HL-60 (cell line): ENCODE results near the gene SLC37A3.
"Not testable (repeated sequence)": the region's sequence is repeated elsewhere in the genome, so short reads cannot be mapped to it uniquely, and the experiment has no call there.

Experiments used
- DNase-seq, 2 experiments: peaks; one replicate each; pipeline ENCODE4 v3.0.0-alpha.2; 2010 to 2020; ENCODE audit warnings: low read depth in 1 of 2, low spot score in 1 of 2
- H3K27ac ChIP-seq: fragments of 250-450 bp; sonication (Bioruptor Pico); replicated peaks from 2 replicates; pipeline ENCODE4 v1.5.1; 2020; ENCODE audit warnings: mild to moderate bottlenecking, moderate library complexity
- H3K27me3 ChIP-seq: fragments of 250-450 bp; sonication (Bioruptor Pico); 2 replicates; pipeline ENCODE4 v1.5.1; 2021; ENCODE audit warnings: mild to moderate bottlenecking, moderate library complexity; ENCODE audit not compliant: insufficient read depth, poor library complexity, severe bottlenecking
- H3K4me3 ChIP-seq: replicated peaks from 2 replicates; pipeline ENCODE4 v1.5.1; 2011; ENCODE audit warnings: mild to moderate bottlenecking, control low read depth, low read length; ENCODE audit not compliant: insufficient read depth
- GABPA ChIP-seq: IDR thresholded peaks from 2 replicates; pipeline ENCODE4 v1.6.1; 2012; ENCODE audit warnings: low read depth
- POLR2AphosphoS5 ChIP-seq: IDR thresholded peaks from 2 replicates; pipeline ENCODE4 v1.6.1; 2012; ENCODE audit warnings: low read depth
- SPI1 ChIP-seq: IDR thresholded peaks from 2 replicates; pipeline ENCODE4 v1.6.1; 2012; ENCODE audit warnings: low read depth, mild to moderate bottlenecking, borderline replicate concordance
- TF ChIP-seq, protein P1 (sequence below): IDR thresholded peaks from one replicate; pipeline ENCODE4 v1.5.1; 2011; ENCODE audit warnings: low read length, control low read depth, inconsistent platforms; ENCODE audit not compliant: insufficient read depth
- TF ChIP-seq, protein P2 (sequence below): IDR thresholded peaks from 2 replicates; pipeline ENCODE4 v1.6.1; 2012; ENCODE audit warnings: low read depth; ENCODE audit not compliant: insufficient replicate concordance

SLC37A3 gene

DNA sequence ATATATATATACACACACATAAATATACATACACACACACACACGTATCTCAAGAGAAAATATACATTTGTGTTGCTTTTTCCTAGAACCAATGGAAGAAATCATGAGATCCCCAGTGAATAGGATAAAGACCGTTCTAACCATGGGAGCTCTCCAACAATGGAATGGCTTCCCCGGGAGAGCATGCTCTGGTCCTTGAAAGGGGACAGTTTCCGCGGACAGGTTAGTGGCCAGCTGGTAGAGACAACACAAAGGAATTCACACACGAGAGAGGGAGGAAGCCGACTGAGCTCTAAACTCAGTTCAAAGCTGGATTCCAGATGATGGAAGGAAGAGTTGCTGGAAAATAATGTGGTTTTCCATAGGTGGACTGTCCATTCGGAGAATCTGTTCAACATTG lies 72.7 kb downstream of the SLC37A3 start:
- TF ChIP-seq GABPA (no peak), POLR2AphosphoS5 (no peak), SPI1 (no peak)
- TF ChIP-seq, protein P1, sequence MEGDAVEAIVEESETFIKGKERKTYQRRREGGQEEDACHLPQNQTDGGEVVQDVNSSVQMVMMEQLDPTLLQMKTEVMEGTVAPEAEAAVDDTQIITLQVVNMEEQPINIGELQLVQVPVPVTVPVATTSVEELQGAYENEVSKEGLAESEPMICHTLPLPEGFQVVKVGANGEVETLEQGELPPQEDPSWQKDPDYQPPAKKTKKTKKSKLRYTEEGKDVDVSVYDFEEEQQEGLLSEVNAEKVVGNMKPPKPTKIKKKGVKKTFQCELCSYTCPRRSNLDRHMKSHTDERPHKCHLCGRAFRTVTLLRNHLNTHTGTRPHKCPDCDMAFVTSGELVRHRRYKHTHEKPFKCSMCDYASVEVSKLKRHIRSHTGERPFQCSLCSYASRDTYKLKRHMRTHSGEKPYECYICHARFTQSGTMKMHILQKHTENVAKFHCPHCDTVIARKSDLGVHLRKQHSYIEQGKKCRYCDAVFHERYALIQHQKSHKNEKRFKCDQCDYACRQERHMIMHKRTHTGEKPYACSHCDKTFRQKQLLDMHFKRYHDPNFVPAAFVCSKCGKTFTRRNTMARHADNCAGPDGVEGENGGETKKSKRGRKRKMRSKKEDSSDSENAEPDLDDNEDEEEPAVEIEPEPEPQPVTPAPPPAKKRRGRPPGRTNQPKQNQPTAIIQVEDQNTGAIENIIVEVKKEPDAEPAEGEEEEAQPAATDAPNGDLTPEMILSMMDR: no peak
- TF ChIP-seq, protein P2, sequence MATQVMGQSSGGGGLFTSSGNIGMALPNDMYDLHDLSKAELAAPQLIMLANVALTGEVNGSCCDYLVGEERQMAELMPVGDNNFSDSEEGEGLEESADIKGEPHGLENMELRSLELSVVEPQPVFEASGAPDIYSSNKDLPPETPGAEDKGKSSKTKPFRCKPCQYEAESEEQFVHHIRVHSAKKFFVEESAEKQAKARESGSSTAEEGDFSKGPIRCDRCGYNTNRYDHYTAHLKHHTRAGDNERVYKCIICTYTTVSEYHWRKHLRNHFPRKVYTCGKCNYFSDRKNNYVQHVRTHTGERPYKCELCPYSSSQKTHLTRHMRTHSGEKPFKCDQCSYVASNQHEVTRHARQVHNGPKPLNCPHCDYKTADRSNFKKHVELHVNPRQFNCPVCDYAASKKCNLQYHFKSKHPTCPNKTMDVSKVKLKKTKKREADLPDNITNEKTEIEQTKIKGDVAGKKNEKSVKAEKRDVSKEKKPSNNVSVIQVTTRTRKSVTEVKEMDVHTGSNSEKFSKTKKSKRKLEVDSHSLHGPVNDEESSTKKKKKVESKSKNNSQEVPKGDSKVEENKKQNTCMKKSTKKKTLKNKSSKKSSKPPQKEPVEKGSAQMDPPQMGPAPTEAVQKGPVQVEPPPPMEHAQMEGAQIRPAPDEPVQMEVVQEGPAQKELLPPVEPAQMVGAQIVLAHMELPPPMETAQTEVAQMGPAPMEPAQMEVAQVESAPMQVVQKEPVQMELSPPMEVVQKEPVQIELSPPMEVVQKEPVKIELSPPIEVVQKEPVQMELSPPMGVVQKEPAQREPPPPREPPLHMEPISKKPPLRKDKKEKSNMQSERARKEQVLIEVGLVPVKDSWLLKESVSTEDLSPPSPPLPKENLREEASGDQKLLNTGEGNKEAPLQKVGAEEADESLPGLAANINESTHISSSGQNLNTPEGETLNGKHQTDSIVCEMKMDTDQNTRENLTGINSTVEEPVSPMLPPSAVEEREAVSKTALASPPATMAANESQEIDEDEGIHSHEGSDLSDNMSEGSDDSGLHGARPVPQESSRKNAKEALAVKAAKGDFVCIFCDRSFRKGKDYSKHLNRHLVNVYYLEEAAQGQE: no peak
- Histone ChIP-seq H3K27me3 (peaks cover 6% of the 10 kb centered on the region), H3K27ac (no peak overlapping the region), H3K4me3 (no peak overlapping the region)
- no peak for DNase-seq

DNA sequence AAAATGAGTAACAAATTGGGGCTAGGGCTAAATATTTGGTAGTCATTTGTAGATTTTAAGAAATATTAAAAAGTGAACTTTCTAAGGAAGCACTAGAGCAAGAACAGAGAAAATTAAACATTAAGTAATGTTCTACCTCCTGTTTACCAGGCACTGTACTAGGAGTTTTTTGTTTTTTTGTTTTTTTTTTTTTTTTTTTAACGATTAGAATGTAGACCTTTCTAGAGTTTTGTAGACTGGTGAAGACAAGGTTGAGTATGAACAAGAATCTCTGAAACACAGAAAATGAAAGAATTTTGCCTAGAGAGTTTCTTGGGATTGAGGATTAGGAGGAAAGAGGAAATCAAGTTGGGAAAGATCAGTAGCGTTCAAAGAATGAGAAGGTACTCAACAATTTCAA lies 73.6 kb downstream of the SLC37A3 start:
- TF ChIP-seq POLR2AphosphoS5 (no peak), SPI1 (no peak), GABPA (no peak)
- TF ChIP-seq, protein P1: no peak
- TF ChIP-seq, protein P2: no peak
- DNase-seq: no peak
- Histone ChIP-seq H3K27me3 (peaks cover 2% of the 10 kb centered on the region), H3K27ac (no peak overlapping the region), H3K4me3 (no peak overlapping the region)

DNA sequence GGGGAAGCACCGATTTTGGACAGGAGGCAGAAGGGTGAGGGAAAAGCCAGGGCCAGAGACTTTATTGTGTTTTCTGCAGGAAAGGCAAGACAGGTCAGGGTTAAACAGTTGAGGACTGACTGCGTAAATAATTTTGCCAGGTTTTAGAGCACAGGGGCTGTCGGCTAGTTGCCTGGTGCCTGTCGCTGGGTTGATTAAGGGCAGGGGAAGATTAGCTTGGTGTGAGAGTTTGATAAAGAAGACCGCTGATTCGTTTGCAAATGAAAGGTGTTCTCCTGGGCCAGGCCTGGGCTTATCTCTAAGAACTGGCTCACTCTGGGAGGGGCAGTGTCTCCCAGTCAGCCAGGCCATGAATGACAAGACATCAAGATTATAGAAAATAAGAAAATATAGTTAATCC lies 75.6 kb downstream of the SLC37A3 start:
- no peaks in the 10 kb centered on the region for H3K27me3 ChIP-seq
- DNase-seq: no peak
- H3K27ac ChIP-seq: no peak overlapping the region
- H3K4me3 ChIP-seq: no peak overlapping the region
- TF ChIP-seq POLR2AphosphoS5: no peak
- no peak for TF ChIP-seq GABPA
- TF ChIP-seq, protein P2: no peak
- TF ChIP-seq SPI1: no peak
- TF ChIP-seq, protein P1: no peak

DNA sequence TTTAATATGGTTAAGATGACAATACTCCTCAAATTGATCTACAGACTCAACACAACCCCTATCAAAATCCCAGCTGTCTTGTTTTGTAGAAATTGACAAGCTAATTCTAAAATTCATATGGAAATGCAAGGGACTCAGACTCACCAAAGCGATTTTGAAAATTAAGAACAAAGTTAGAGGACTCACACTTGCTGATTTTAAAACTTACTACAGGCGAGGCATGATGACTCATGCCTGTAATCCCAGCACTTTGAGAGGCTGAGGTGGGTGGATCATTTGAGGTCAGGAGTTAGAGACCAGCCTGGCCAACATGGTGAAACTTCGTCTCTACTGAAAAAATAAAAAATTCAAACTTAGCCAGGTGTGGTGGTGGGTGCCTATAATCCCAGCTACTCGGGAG lies 78.3 kb downstream of the SLC37A3 start:
- not testable (repeated sequence) for H3K4me3 ChIP-seq, DNase-seq, H3K27me3 ChIP-seq, H3K27ac ChIP-seq
